Measurements from ENCODE around the gene RBMS1. TPM values are rescaled to one million over a fixed set of nuclear protein-coding genes. Genes with fewer than 3 reads are reported as not detected.

Gene RBMS1
- total RNA-seq, 1 experiment from 2014 or later: 38.8 TPM

- CTCF ChIA-PET: interaction anchor here (0.7 kb wide), 1 partner anchor 677 kb away, joined by 4 read pairs; no protein-coding TSS in a partner anchor
- POLR2A ChIA-PET (ENCODE audit: unreplicated experiment): no interaction called here
- peak; percentile 35; the same call in 1 of the 2 replicates for ATAC-seq
- Histone ChIP-seq H3K4me2 (ENCODE audit: low read length) (no peak overlapping the region), H3K4me3 (ENCODE audit: low read length) (no peak overlapping the region), H3K4me1 (ENCODE audit: insufficient read depth, low read length) (peaks cover 24% of the 10 kb centered on the region), H3K9me2 (replicated peaks; ENCODE audit: low read length) (no peaks in the 10 kb centered on the region), H3K9me3 (ENCODE audit: low read length) (no peaks in the 10 kb centered on the region), H3K27me3 (ENCODE audit: low read length) (no peaks in the 10 kb centered on the region), H2AFZ (ENCODE audit: low read length) (no peak overlapping the region), H3K79me2 (ENCODE audit: low read length) (no peaks in the 10 kb centered on the region), H3F3A (ENCODE audit: low read length, unreplicated experiment) (no peaks in the 10 kb centered on the region), H3K27ac (ENCODE audit: low read length) (no peak overlapping the region), H3K36me3 (ENCODE audit: low read depth, low read length) (peaks cover 28% of the 10 kb centered on the region), H3K9ac (ENCODE audit: low read length) (no peak overlapping the region), H4K20me1 (ENCODE audit: low read length) (no peaks in the 10 kb centered on the region)
- intact Hi-C loops (cut with micrococcal nuclease): no loop called here
- no TSS peak for BruUV-seq (replicated peaks)
- DNase-seq: peak; percentile 26
- TF ChIP-seq EZH2phosphoT487 (IDR thresholded peaks at IDR 0.05; ENCODE audit: borderline replicate concordance, low read length): no peak
- no peak for TF ChIP-seq EZH2 (IDR thresholded peaks at IDR 0.05; ENCODE audit: low read length, unreplicated experiment)
- TF ChIP-seq, protein P1, sequence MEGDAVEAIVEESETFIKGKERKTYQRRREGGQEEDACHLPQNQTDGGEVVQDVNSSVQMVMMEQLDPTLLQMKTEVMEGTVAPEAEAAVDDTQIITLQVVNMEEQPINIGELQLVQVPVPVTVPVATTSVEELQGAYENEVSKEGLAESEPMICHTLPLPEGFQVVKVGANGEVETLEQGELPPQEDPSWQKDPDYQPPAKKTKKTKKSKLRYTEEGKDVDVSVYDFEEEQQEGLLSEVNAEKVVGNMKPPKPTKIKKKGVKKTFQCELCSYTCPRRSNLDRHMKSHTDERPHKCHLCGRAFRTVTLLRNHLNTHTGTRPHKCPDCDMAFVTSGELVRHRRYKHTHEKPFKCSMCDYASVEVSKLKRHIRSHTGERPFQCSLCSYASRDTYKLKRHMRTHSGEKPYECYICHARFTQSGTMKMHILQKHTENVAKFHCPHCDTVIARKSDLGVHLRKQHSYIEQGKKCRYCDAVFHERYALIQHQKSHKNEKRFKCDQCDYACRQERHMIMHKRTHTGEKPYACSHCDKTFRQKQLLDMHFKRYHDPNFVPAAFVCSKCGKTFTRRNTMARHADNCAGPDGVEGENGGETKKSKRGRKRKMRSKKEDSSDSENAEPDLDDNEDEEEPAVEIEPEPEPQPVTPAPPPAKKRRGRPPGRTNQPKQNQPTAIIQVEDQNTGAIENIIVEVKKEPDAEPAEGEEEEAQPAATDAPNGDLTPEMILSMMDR (conservative IDR thresholded peaks at IDR 0.05; ENCODE audit: low read depth, low read length): peak; percentile 44; the same call in 1 of the 2 replicates
Measured at GRCh38 chr2:160292225-160292624, 201.4 kb downstream of the RBMS1 start.

- intact Hi-C loops (cut with micrococcal nuclease): no loop called here
- Histone ChIP-seq H3K36me3 (ENCODE audit: low read depth, low read length) (peaks cover 28% of the 10 kb centered on the region), H3K4me1 (ENCODE audit: insufficient read depth, low read length) (peaks cover 24% of the 10 kb centered on the region), H3K4me2 (ENCODE audit: low read length) (no peak overlapping the region), H3K79me2 (ENCODE audit: low read length) (no peaks in the 10 kb centered on the region), H3K4me3 (ENCODE audit: low read length) (no peak overlapping the region), H3K9me3 (ENCODE audit: low read length) (no peaks in the 10 kb centered on the region), H3K9ac (ENCODE audit: low read length) (no peak overlapping the region), H3K9me2 (replicated peaks; ENCODE audit: low read length) (no peaks in the 10 kb centered on the region), H3K27me3 (ENCODE audit: low read length) (no peaks in the 10 kb centered on the region), H3F3A (ENCODE audit: low read length, unreplicated experiment) (no peaks in the 10 kb centered on the region), H2AFZ (ENCODE audit: low read length) (no peak overlapping the region), H3K27ac (ENCODE audit: low read length) (no peak overlapping the region), H4K20me1 (ENCODE audit: low read length) (no peaks in the 10 kb centered on the region)
- TF ChIP-seq EZH2phosphoT487 (IDR thresholded peaks at IDR 0.05; ENCODE audit: borderline replicate concordance, low read length) (no peak), EZH2 (IDR thresholded peaks at IDR 0.05; ENCODE audit: low read length, unreplicated experiment) (no peak)
- TF ChIP-seq, protein P1 (conservative IDR thresholded peaks at IDR 0.05; ENCODE audit: low read depth, low read length): no peak
- ChIA-PET POLR2A (ENCODE audit: unreplicated experiment) (no interaction called here), CTCF (interaction anchor here (0.6 kb wide), 1 partner anchor 705 kb away, joined by 3 read pairs; no protein-coding TSS in a partner anchor)
- ATAC-seq (no peak), DNase-seq (no peak)
- no TSS peak for BruUV-seq (replicated peaks)
Measured at GRCh38 chr2:160291382-160291781, 202.2 kb downstream of the RBMS1 start.

DNA sequence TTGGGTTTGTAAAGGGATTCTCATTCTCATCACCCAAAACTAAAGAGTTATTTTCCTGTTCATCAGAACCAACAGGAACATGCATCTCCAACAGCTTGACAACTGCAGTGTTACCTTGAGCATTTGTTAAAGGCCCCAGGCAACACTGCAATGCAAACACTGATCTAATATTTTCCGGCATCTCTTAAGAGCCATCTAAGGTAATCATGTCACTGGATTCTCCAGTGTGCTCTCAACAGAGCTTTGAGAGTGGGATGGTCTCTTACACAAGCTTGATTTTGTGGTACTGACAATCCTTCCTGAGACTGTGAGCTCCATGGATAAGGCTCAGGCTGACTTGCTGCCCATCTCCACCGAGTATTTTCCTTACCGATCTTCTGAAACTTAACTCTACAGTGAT is 203.0 kb downstream of the RBMS1 start:
- no peaks in the 10 kb centered on the region for H3K9me2 ChIP-seq (replicated peaks; ENCODE audit: low read length)
- no peaks in the 10 kb centered on the region for H3K9me3 ChIP-seq (ENCODE audit: low read length)
- no peak overlapping the region for H2AFZ ChIP-seq (ENCODE audit: low read length)
- TF ChIP-seq EZH2phosphoT487 (IDR thresholded peaks at IDR 0.05; ENCODE audit: borderline replicate concordance, low read length) (no peak), EZH2 (IDR thresholded peaks at IDR 0.05; ENCODE audit: low read length, unreplicated experiment) (no peak)
- TF ChIP-seq, protein P1 (conservative IDR thresholded peaks at IDR 0.05; ENCODE audit: low read depth, low read length): no peak
- H3K36me3 ChIP-seq (ENCODE audit: low read depth, low read length): peaks cover 28% of the 10 kb centered on the region
- POLR2A ChIA-PET (ENCODE audit: unreplicated experiment): no interaction called here
- ATAC-seq (no peak), DNase-seq (no peak)
- no peak overlapping the region for H3K9ac ChIP-seq (ENCODE audit: low read length)
- peaks cover 24% of the 10 kb centered on the region for H3K4me1 ChIP-seq (ENCODE audit: insufficient read depth, low read length)
- H3F3A ChIP-seq (ENCODE audit: low read length, unreplicated experiment): no peaks in the 10 kb centered on the region
- CTCF ChIA-PET: interaction anchor here (0.6 kb wide), 1 partner anchor 705 kb away, joined by 3 read pairs; no protein-coding TSS in a partner anchor
- no peaks in the 10 kb centered on the region for H4K20me1 ChIP-seq (ENCODE audit: low read length)
- no peaks in the 10 kb centered on the region for H3K79me2 ChIP-seq (ENCODE audit: low read length)
- no peak overlapping the region for H3K27ac ChIP-seq (ENCODE audit: low read length)
- intact Hi-C loops (cut with micrococcal nuclease): no loop called here
- no peak overlapping the region for H3K4me2 ChIP-seq (ENCODE audit: low read length)
- no peak overlapping the region for H3K4me3 ChIP-seq (ENCODE audit: low read length)
- no TSS peak for BruUV-seq (replicated peaks)
- no peaks in the 10 kb centered on the region for H3K27me3 ChIP-seq (ENCODE audit: low read length)
